HG03045 (cell line): ENCODE measurements around the gene ARF1.

Source experiments
- ATAC-seq: cut with Tn5 transposase; IDR thresholded peaks from one replicate; pipeline ENCODE4 v1.9.1; 2021; ENCODE audit warnings: mild to moderate bottlenecking, moderate library complexity; ENCODE audit not compliant: unreplicated experiment

The ARF1 gene

GRCh38 chr1:228082214-228082917 lies at the start of gene ARF1:
ARF1 (plus strand) TSS chr1:228082708; CDS start chr1:228097115, 14,407 bp downstream.
- peak; percentile 76 for ATAC-seq

DNA sequence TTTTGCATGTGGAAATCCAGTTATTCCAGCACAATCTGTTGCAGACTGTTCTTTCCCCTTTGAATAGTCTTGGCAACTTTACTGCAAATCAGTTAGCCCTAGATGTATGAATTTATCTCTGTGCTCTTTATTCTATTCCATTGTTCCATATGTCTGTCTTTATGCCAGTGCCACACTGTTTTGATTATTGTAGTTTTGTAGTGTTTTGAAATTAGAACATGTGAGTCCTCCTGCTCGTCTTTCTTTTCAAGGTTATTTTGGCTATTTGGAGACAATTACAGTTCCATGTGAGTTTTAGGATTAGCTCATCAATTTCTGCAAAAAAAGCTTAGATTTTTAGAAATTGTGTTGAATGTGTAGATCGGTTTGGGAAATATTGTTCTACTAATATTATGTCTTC lies 49.1 kb upstream of the ARF1 start:
- no peak for ATAC-seq

DNA sequence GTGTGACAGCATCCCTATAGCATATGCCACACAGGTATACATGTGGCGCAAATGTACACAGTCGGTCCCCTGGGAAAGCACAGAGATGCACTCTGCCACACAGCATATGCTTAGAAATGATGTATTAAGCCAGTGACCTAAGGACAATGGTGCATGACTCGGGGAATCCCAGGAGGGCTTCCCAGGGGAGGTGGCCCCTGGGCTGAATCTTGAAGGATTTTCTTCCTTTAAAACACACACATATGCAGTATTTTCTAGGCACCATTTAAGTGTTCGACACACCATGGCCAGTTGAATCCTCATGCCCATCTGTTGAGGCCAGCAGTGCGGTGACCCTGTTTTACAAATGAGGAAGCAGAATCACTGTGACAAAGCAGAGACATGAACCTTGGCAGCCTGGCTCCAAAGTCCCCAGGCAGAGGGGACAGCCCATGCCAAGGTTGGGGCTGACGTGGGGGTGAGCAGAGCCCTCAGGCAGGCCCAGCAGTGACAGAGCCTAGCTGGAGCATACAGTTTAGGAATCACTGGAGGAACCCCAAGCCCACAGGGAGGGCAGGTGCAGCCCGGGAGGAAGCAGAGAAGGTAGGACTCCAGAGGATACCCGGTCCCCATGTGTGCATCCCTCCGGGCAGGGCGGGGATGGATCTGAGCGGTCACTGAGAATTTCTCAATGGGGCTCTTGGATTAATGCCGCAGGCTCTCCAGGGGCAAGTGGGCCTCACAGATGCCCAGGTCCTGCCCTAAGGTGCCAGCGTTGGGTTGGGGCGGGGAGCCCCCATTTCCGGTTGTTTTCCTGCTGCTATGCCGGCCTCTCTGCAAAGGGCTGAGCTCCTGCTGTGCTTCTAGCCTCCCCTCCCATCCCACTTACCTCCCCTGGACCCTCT lies 47.3 kb upstream of the ARF1 start:
- no peak for ATAC-seq

- no peak for ATAC-seq
Measured at GRCh38 chr1:228035844-228036243, 46.7 kb upstream of the ARF1 start.

DNA sequence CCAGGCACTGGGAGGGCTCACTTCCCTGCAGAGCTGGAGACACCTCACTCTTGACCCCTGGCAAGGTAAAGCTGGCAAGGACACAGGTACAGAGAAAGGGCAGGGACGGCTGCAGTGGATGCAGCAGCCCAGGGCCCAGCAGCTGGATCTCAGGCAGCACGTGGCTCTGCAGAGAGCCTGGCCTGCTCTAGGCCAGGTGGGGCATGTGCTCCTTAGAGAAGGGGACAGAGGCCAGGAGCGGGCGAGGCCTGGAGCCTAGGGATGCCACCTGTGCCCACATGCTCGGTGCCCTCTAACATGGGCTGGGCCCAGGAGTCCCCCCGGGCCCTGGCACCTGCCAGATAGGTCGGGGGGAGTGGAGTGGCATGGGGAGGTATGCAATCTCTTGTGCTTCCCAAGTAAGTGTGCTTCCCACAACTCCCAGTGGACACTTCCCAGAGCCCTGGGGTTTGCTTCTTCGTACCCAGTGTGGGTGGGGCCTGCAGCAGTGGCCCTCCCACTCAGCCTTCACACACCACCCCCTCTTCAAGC lies 45.7 kb upstream of the ARF1 start:
- ATAC-seq: no peak

DNA sequence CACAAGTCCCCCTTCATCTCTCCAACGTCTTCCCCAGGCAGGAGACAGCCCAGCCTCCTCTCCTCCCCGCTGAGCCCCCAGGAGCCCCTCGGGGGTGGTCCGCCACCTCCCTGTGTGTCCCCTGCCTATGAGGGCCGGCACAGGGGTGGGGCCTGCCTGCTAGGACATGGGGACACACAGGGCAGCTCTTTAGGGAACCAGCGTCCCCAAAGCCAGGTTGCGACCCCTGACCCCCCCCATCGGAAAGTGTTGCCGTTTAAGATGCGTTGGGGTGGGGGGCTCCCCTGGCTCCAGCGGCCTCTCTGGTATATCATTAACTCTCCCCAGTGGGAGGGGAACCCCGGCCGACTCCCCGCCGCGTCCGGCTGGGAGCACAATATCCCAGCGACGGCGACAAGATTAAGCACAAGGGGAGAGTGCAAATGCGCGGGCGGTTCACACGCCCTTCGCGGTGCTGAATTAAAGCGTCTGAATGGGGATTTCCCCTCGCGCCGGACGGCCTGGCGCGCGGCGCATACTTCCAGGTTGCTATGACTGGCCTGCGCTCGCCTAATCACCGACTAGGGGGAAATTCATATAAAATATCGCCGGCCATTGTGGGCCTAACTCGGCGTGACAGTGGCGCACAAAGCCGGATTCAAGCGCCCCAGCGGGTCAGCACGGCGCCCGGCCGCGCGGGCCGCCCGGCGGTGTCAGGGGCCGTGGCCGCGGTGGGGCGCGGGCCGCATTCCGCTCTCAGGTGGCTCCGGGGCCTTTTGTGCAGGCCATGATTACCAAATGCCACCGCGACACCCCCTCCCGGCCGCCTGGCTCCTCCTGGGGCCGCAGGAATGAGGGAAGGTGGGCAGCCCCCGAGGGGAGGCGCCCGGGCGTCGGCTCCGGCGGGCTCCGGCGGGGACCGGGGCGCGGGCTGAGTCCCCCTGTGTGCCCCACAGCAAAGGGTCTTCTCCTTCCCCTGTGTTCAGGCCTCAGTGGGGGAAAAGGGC lies 44.8 kb upstream of the ARF1 start:
- no peak for ATAC-seq

GRCh38 chr1:228038387-228039005 lies 44.0 kb upstream of the ARF1 start:
- no peak for ATAC-seq

- no peak for ATAC-seq
Measured at GRCh38 chr1:228039006-228039903, 43.3 kb upstream of the ARF1 start.

DNA sequence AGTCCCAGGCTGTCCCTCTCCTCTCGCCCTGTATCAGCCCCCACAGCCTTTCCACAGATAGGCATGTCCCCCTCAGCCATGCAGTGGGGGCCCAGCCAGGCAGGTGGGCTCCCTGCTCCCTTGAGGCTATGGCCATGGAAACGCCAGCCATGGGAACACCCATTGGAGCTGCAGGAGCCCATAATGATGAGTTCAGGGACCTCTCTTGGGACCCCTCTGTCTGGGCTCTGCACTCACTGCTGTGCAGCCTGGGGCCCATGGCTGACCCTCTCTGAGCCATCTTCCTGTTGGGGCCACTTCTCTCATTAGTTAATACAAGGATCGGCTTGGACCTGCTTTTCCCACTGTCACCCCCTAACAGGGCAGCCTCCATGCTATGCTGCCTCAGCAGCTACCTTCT lies 42.5 kb upstream of the ARF1 start:
- no peak for ATAC-seq

DNA sequence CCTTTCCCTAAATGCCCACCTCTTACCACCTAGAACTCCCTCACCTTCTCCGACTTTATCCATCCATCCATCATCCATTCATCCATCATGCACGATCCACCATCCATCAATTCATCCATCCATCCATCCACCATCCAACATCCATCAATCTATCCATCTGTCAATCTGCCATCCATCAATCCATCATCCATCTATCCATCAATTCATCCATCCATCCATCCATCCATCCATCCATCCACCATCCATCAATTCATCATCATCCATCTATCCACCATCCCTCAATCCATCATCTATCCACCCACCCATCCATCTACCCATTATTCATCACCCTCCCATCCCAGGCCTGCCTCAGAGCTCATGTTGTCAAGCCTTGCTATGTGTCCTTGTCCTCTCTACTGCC lies 41.2 kb upstream of the ARF1 start:
- no peak for ATAC-seq

DNA sequence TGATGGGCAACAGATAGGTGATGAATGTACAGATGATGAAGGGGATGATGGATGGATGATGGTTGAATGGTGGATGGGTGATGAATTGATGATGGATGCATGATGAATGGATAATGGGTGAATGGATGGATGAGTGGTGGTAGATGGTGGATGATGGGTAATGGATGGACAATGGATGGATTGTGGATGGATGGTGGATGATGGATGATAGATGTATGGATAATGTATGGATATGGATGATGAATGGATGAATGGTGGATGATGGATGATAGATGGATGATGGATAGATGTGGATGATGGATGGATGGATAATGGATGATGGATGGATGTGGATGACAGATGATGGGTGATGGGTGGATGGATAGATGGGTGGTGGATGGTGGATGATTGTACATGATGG lies 40.0 kb upstream of the ARF1 start:
- no peak for ATAC-seq

DNA sequence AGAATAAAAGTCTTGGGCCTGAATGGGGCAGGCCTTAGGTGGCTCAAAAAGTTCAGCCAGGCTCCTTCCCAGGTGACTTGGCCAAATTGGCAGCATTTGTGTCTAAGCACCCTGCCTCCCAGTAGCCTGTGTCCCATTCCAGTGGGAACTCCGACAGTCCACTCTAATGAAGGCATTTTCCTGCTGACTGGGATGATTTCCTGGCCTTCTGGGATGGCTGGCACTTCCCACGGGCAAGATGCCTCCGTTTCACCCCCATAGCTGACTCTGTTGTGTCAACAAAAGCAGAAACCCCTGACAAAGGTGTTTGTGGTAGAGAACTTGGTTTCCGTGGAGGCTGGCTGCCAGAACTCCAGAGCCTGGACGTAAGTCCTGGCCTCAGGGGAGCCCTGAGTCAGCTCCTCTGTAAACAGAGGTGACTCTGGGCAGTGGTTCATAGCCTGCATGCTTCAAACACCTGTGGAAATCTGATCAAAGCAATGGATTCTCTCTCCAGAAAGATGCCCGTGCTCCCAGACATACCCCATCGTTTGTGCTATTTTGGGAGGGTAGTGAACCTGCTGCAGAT lies 39.1 kb upstream of the ARF1 start:
- ATAC-seq: no peak

DNA sequence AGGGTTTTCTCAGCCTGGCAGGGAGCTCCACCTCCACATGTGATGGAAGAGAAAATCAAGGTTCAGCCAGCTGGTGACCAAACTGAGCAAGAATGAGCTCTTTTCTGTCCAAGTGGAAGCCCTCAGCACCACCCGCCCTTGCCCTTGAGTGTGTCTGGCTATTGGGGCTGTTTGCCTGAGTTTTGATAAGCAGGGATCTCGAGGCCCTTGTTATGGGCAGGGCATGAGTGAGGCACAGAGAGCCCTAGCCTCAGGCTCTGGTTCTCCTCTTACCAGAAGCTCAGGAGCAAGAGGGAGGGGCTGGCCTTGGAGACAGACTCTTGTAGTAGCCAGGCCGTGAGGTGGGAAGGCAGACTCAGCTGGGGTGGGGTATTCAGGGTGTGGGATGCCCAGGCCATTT lies 37.5 kb upstream of the ARF1 start:
- no peak for ATAC-seq

DNA sequence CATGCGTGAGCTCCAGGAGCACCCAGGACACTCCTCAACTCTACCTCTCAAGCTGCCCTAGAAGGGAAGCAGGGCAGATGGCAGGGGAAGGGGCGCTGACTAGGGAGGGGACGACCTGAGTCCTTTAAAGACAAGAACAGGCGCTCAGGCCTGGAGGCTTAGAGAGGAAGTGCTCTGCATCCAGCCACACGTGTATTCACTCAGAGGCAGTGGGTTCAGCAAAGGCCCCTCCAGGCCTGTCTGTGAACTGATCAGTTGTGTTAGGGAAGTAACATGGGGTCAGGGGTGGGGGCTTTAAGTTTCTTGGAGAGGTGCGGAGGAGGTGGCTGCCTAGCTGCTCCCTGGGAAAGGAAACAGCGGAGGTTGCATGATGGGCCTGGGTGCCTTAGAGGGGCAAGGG lies 37.1 kb upstream of the ARF1 start:
- no peak for ATAC-seq

DNA sequence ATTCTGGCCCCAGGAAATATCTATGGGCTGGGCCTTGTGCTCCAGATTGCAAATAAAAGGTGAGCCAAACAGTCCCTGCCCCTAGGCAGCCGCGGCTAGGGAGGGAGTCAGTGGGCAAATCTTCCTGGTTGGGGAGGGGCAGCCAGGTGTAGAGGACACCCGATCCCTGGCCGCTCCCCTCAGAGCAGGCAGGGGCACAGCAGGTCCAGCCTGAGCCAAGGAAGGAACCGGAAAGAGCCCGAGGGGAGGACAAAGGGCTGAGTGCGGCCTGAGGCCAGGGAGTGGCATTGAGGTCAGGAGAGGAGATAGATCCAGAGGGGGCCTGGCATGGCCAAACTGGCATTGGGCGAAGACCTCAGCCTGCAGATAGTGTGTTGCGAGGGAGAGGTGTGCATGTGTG lies 36.6 kb upstream of the ARF1 start:
- no peak for ATAC-seq

DNA sequence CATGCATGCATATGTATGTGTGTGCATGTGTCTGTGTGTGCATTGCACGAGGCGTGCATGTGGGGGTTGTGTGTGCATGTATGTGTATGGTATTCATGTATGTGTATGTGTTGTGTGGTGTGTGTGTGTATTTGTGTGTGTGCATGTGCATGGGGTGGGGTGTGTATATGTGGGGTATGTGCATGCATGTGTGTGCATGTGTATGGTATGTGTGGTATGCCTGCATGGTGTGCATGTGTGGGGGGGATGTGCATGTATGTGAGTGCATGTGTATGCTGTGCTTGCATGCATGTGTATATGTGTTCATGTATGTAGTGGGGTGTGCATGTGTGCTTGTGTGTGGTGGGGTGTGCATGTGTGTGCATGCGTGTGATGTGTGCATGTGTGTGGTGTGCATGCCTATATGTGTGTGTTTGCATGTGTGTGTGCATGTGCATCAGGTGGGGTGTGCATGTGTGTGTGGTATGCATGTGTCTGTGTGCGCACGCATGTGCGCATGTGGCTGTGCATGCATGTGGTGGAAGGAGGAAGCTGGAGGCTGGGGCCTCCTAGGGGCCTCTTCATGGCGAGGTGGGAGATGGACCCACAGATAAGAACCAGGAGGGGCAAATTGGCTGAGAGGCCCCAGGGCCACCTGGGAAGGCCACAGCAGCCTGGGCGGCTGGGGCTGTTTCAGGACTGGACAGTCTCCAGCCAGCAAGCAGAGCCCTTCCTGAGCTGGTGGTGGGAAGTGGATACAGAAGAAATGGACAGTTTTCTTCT lies 35.9 kb upstream of the ARF1 start:
- ATAC-seq: no peak

DNA sequence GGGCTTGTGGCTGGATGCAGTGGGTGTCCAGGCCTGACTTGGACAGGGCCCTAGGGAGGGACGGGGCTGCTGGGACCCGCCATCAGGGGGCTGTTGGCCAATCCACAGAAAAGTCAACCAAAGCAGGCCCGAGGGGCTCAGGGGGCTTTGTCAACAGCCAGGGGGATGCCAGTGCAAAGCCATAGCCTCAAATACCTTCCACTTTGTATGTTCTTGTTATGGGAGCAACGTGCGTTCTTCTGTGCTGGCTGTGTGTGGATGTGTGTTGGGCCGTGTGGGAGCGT lies 35.4 kb upstream of the ARF1 start:
- ATAC-seq: no peak

- ATAC-seq: no peak
Measured at GRCh38 chr1:228048120-228048519, 34.4 kb upstream of the ARF1 start.
